Activated T-helper 1 cell treated with anti-CD3 and anti-CD28 coated beads, Interleukin-12 subunit alpha, Interleukin-12 subunit beta, Interleukin-2, Interleukin-4 antibody, amounts not matched to agents 30 ng/mL and 10 ng/mL and 1 ng/mL, durations not matched to agents 14 hours and 24 hours and 36 hours (primary cell): ENCODE results near the gene TOR3A. TPM values are rescaled to one million over a fixed set of nuclear protein-coding genes. Genes with fewer than 3 reads are reported as not detected.

Source experiments
- DNase-seq: peaks from one replicate; pipeline ENCODE4 v3.0.0; 2021; ENCODE audit warnings: low spot score
- H3K27ac Mint-ChIP-seq: one replicate; pipeline ENCODE4 v1.8.0; 2021; ENCODE audit warnings: mild to moderate bottlenecking, mixed read lengths
- H3K27me3 Mint-ChIP-seq: one replicate; pipeline ENCODE4 v1.8.0; 2022; ENCODE audit warnings: mild to moderate bottlenecking, moderate library complexity, mixed read lengths; ENCODE audit not compliant: insufficient read depth
- H3K36me3 Mint-ChIP-seq: one replicate; pipeline ENCODE4 v1.8.0; 2021; ENCODE audit warnings: low read depth, mixed read lengths
- H3K4me1 Mint-ChIP-seq: one replicate; pipeline ENCODE4 v1.8.0; 2021; ENCODE audit warnings: low read depth, mixed read lengths
- H3K4me3 Mint-ChIP-seq: one replicate; pipeline ENCODE4 v1.8.0; 2021; ENCODE audit warnings: mild to moderate bottlenecking, moderate library complexity, mixed read lengths
- H3K9me3 Mint-ChIP-seq: one replicate; pipeline ENCODE4 v1.8.0; 2021; ENCODE audit warnings: mixed read lengths
- intact Hi-C: fragments of 100-400 bp; cut with micrococcal nuclease; formaldehyde crosslinking; loops from one replicate; pipeline ENCODE4 v1.15.1; 2024
- total RNA-seq: library from RNA; stranded (reverse); gene quantifications from 2 replicates; pipeline ENCODE4 v1.2.3, GENCODE V29; 2022

TOR3A gene
- total RNA-seq, 1 donor from 2014 or later: 41.3 TPM

- DNase-seq: no peak
- intact Hi-C loops: no loop called here
- H3K9me3 Mint-ChIP-seq: no peaks in the 10 kb centered on the region
- H3K4me3 Mint-ChIP-seq: no peak overlapping the region
- H3K4me1 Mint-ChIP-seq: no peaks in the 10 kb centered on the region
- no peaks in the 10 kb centered on the region for H3K27me3 Mint-ChIP-seq
- H3K36me3 Mint-ChIP-seq: peaks cover 12% of the 10 kb centered on the region
- H3K27ac Mint-ChIP-seq: no peak overlapping the region
Measured at GRCh38 chr1:179103999-179104398, 22.1 kb downstream of the TOR3A start.

- intact Hi-C loops: no loop called here
- Mint-ChIP-seq H3K27me3 (no peaks in the 10 kb centered on the region), H3K36me3 (peaks cover 11% of the 10 kb centered on the region), H3K4me1 (no peaks in the 10 kb centered on the region), H3K9me3 (no peaks in the 10 kb centered on the region), H3K4me3 (no peak overlapping the region), H3K27ac (no peak overlapping the region)
- no peak for DNase-seq
Measured at GRCh38 chr1:179104611-179105250, 22.9 kb downstream of the TOR3A start.

GRCh38 chr1:179105393-179105792, 23.5 kb downstream of the TOR3A start:
- Mint-ChIP-seq H3K9me3 (no peaks in the 10 kb centered on the region), H3K27ac (no peak overlapping the region), H3K4me3 (no peak overlapping the region), H3K36me3 (peaks cover 9% of the 10 kb centered on the region), H3K4me1 (no peaks in the 10 kb centered on the region), H3K27me3 (no peaks in the 10 kb centered on the region)
- intact Hi-C loops: no loop called here
- no peak for DNase-seq

GRCh38 chr1:179107706-179108629, 26.1 kb downstream of the TOR3A start:
- Mint-ChIP-seq H3K27me3 (no peaks in the 10 kb centered on the region), H3K27ac (no peak overlapping the region), H3K36me3 (peaks cover 7% of the 10 kb centered on the region), H3K9me3 (no peaks in the 10 kb centered on the region), H3K4me1 (no peaks in the 10 kb centered on the region), H3K4me3 (no peak overlapping the region)
- intact Hi-C loops: no loop called here
- no peak for DNase-seq

- intact Hi-C loops: no loop called here
- Mint-ChIP-seq H3K36me3 (peaks cover 7% of the 10 kb centered on the region), H3K4me1 (no peaks in the 10 kb centered on the region), H3K27ac (no peak overlapping the region), H3K4me3 (no peak overlapping the region), H3K9me3 (no peaks in the 10 kb centered on the region), H3K27me3 (no peaks in the 10 kb centered on the region)
- DNase-seq: no peak
Measured at GRCh38 chr1:179108644-179109043, 26.8 kb downstream of the TOR3A start.

GRCh38 chr1:179115181-179115580, 33.3 kb downstream of the TOR3A start:
- Mint-ChIP-seq H3K9me3 (no peaks in the 10 kb centered on the region), H3K27ac (no peak overlapping the region), H3K27me3 (no peaks in the 10 kb centered on the region), H3K4me3 (no peak overlapping the region), H3K4me1 (no peaks in the 10 kb centered on the region), H3K36me3 (peaks cover 12% of the 10 kb centered on the region)
- no peak for DNase-seq
- intact Hi-C loops: no loop called here

- H3K36me3 Mint-ChIP-seq: peaks cover 10% of the 10 kb centered on the region
- no peaks in the 10 kb centered on the region for H3K9me3 Mint-ChIP-seq
Measured at GRCh38 chr1:179119513-179119912, 37.6 kb downstream of the TOR3A start.

GRCh38 chr1:179120736-179121135, 38.9 kb downstream of the TOR3A start:
- Mint-ChIP-seq H3K9me3 (no peaks in the 10 kb centered on the region), H3K27ac (no peak overlapping the region), H3K4me3 (no peak overlapping the region), H3K36me3 (peaks cover 12% of the 10 kb centered on the region), H3K27me3 (no peaks in the 10 kb centered on the region), H3K4me1 (peaks cover 9% of the 10 kb centered on the region)
- intact Hi-C loops: loop anchor here (1.0 to 2.0 kb wide), 5 partner anchors 40 to 249 kb away; partner anchors contain the start of gene AXDND1
- DNase-seq: no peak

More at GRCh38 chr1:179119513-179119912, 37.6 kb downstream of the TOR3A start:
- intact Hi-C loops: no loop called here
- H3K4me3 Mint-ChIP-seq: no peak overlapping the region
- H3K27ac Mint-ChIP-seq: no peak overlapping the region
- H3K27me3 Mint-ChIP-seq: no peaks in the 10 kb centered on the region
- DNase-seq: no peak
- peaks cover 9% of the 10 kb centered on the region for H3K4me1 Mint-ChIP-seq

- intact Hi-C loops: loop anchor here (1.0 to 2.0 kb wide), 5 partner anchors 41 to 248 kb away; partner anchors contain the start of gene AXDND1
- H3K4me3 Mint-ChIP-seq: no peak overlapping the region
- H3K27me3 Mint-ChIP-seq: no peaks in the 10 kb centered on the region
- H3K9me3 Mint-ChIP-seq: no peaks in the 10 kb centered on the region
- H3K27ac Mint-ChIP-seq: no peak overlapping the region
- H3K4me1 Mint-ChIP-seq: peaks cover 9% of the 10 kb centered on the region
- H3K36me3 Mint-ChIP-seq: peaks cover 12% of the 10 kb centered on the region
- peak; percentile 13 for DNase-seq
Measured at GRCh38 chr1:179121159-179121938, 39.5 kb downstream of the TOR3A start.

GRCh38 chr1:179124873-179125272, 43.0 kb downstream of the TOR3A start:
- Mint-ChIP-seq H3K4me3 (no peak overlapping the region), H3K27ac (no peak overlapping the region), H3K9me3 (no peaks in the 10 kb centered on the region), H3K4me1 (peaks cover 19% of the 10 kb centered on the region), H3K36me3 (peaks cover 5% of the 10 kb centered on the region), H3K27me3 (no peaks in the 10 kb centered on the region)
- DNase-seq: no peak
- intact Hi-C loops: loop anchor here (5.0 kb wide), 1 partner anchor 1507 kb away; the partner anchor contains the start of gene XPR1

GRCh38 chr1:179126338-179127060, 44.6 kb downstream of the TOR3A start:
- no peaks in the 10 kb centered on the region for H3K9me3 Mint-ChIP-seq
- peaks cover 19% of the 10 kb centered on the region for H3K4me1 Mint-ChIP-seq
- no peak for DNase-seq
- H3K27me3 Mint-ChIP-seq: no peaks in the 10 kb centered on the region
- H3K4me3 Mint-ChIP-seq: no peak overlapping the region
- intact Hi-C loops: loop anchor here (5.0 kb wide), 1 partner anchor 1506 kb away; the partner anchor contains the start of gene XPR1
- H3K36me3 Mint-ChIP-seq: peaks cover 10% of the 10 kb centered on the region
- H3K27ac Mint-ChIP-seq: no peak overlapping the region
